T-helper 17 cell (primary cell): ENCODE measurements around the gene SPATA12. TPM values are rescaled to one million over a fixed set of nuclear protein-coding genes. Genes with fewer than 3 reads are reported as not detected.

Experiments used
- ATAC-seq: fragments of 150-1000 bp; cut with Tn5 transposase; 2 replicates; pipeline ENCODE4 v1.10.0; 2021; ENCODE audit warnings: mild to moderate bottlenecking, moderate library complexity
- DNase-seq, 3 donors: peaks; one replicate each; pipeline versions ENCODE4 v3.0.0 to v3.0.0-alpha.2; 2020 to 2021
- H3K9me3 ChIP-seq: one replicate; pipeline ENCODE4 v1.7.0; 2013; ENCODE audit warnings: low read length, mild to moderate bottlenecking; ENCODE audit not compliant: control insufficient read depth, poor library complexity, severe bottlenecking
- H3K27ac Mint-ChIP-seq: one replicate; pipeline ENCODE4 v1.8.0; 2022; ENCODE audit warnings: mild to moderate bottlenecking, moderate library complexity, mixed read lengths
- H3K27me3 Mint-ChIP-seq: one replicate; pipeline ENCODE4 v1.8.0; 2022; ENCODE audit warnings: mixed read lengths
- H3K36me3 Mint-ChIP-seq: one replicate; pipeline ENCODE4 v1.8.0; 2022; ENCODE audit warnings: low read depth, mixed read lengths
- H3K4me1 Mint-ChIP-seq: one replicate; pipeline ENCODE4 v1.8.0; 2022; ENCODE audit warnings: mild to moderate bottlenecking, mixed read lengths
- H3K4me3 Mint-ChIP-seq: one replicate; pipeline ENCODE4 v1.8.0; 2022; ENCODE audit warnings: mild to moderate bottlenecking, moderate library complexity, mixed read lengths
- total RNA-seq, 4 donors: library from RNA in 2 of 4; stranded (reverse) in 2 of 4; gene quantifications; one replicate each; pipeline ENCODE4 v1.2.3 and lab custom pipeline; 2022 to 2026

Gene SPATA12
- total RNA-seq, 2 donors from 2014 or later, result not detected

DNA sequence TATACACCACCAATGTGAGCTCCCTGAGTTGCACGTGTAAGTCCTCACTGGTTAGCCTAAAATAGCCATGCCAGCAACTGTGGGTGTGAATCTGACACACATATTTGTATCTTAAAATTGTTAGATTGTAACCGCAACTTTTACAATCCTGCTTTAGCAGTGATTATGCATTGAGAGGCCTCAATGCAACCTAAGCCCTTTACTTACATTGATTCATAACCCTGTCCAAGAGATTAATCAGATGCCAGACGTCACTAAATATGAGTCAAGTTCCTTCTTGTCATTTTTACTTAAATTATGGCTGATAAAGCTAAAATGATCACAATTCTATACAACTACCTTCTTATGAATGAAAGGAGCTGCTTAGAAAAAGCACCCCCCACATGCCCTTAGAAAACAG is 57.8 kb downstream of the SPATA12 start:
- DNase-seq, result no peak
- no peak for ATAC-seq
- Mint-ChIP-seq H3K4me1 (no peaks in the 10 kb centered on the region), H3K36me3 (peaks cover 2% of the 10 kb centered on the region), H3K4me3 (no peak overlapping the region), H3K27ac (no peak overlapping the region), H3K27me3 (peaks cover 49% of the 10 kb centered on the region)
- no peaks in the 10 kb centered on the region for H3K9me3 ChIP-seq

DNA sequence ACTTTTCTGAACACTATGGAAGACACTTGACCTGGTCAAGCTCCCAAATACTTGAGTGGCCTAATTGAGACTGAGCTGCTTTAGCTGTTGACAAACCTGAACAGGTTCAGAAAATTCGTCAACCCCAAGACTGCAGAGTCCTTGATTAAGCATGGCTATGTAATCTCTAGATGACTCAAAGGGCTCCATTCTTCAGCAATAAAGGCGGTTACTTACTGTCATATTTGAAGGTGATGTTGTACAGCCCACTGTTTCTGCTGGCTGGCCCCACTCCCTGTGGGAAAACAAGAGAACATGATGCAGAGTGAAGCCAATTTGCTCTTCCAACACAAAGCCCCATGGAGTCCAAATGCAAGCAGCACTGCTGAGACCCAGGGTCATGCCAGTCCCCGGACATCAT is 59.6 kb downstream of the SPATA12 start:
- Mint-ChIP-seq H3K36me3 (peaks cover 6% of the 10 kb centered on the region), H3K27ac (no peak overlapping the region), H3K27me3 (peaks cover 65% of the 10 kb centered on the region), H3K4me1 (peaks cover 3% of the 10 kb centered on the region), H3K4me3 (no peak overlapping the region)
- no peak for DNase-seq
- no peak for ATAC-seq
- H3K9me3 ChIP-seq, result no peaks in the 10 kb centered on the region

DNA sequence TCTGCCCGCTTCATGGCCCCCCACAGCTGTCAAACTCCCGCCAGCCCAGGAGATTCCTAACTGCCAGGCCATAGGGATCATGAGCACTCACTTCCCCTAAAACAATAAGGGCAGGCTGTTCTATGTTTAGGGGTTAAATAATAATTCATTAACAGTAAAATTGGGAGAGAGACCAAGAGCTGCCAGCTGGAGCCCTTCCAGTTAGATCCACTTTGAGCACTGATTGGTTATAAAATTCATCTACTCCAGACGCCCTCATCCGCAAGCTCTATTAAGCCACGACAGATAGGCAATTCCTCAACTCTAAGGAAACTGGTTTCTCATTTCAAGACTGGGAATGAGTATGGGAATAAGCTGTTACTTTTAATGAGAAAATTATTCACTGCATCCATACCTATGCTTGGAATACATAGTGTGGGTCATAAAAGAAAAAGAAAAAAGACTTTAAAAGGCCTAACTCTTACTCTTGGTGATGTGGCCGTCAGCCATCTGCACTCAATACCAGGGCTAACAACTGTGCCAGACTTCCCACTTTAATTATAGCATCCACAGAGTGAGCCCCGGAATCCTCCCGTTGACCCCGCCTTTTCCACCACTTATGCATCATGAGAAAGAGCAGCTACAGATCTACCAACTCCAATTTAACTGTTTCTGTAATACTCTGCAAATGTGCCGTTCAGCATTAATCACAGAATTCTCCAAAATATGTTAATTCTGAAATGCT is 60.1 kb downstream of the SPATA12 start:
- Mint-ChIP-seq H3K27ac (no peak overlapping the region), H3K36me3 (peaks cover 6% of the 10 kb centered on the region), H3K4me3 (no peak overlapping the region), H3K4me1 (peaks cover 3% of the 10 kb centered on the region), H3K27me3 (peaks cover 59% of the 10 kb centered on the region)
- DNase-seq, result no peak
- no peak for ATAC-seq
- no peaks in the 10 kb centered on the region for H3K9me3 ChIP-seq

Other genes with a start within 250 kb of the SPATA12 start
- not detected for gene IL17RD, start 104.7 kb downstream of the SPATA12 start, total RNA-seq
- gene HESX1, start 139.3 kb downstream of the SPATA12 start, total RNA-seq, result under 1 TPM in 1 of 2 donors, not detected in 1; 0.27 TPM
- gene APPL1, start 167.1 kb downstream of the SPATA12 start, total RNA-seq, result 10 to 100 TPM; 22.3 to 23.4 TPM
- gene ASB14, start 232.0 kb downstream of the SPATA12 start, total RNA-seq, result not detected